NT2/D1 (cell line): ENCODE measurements around the gene MAP2K6.

Experiments
- YY1 ChIP-seq: IDR thresholded peaks from 2 replicates; pipeline ENCODE4 v1.6.1; 2011; ENCODE audit not compliant: insufficient read length, insufficient read depth
- ZNF274 ChIP-seq: IDR thresholded peaks from 2 replicates; pipeline ENCODE4 v1.6.1; 2011; ENCODE audit warnings: mild to moderate bottlenecking, low read depth, low read length

GRCh38 chr17:69557339-69557738, 142.8 kb downstream of the MAP2K6 start:
- TF ChIP-seq YY1 (no peak), ZNF274 (no peak)
